Endothelial cell (in vitro differentiated cells): ENCODE measurements around the gene EFNA1. TPM values are rescaled to one million over a fixed set of nuclear protein-coding genes. Genes with fewer than 3 reads are reported as not detected.

Experiments used
- DNase-seq: peaks from one replicate; pipeline ENCODE4 v3.0.0; 2021; ENCODE audit warnings: low spot score
- H3K27ac Mint-ChIP-seq: one replicate; pipeline ENCODE4 v1.8.0; 2021; ENCODE audit warnings: mixed read lengths, inconsistent platforms; ENCODE audit not compliant: unreplicated experiment
- H3K27me3 Mint-ChIP-seq: one replicate; pipeline ENCODE4 v1.8.0; 2021; ENCODE audit warnings: mild to moderate bottlenecking, moderate library complexity, mixed read lengths, inconsistent platforms; ENCODE audit not compliant: unreplicated experiment
- H3K36me3 Mint-ChIP-seq: one replicate; pipeline ENCODE4 v1.8.0; 2021; ENCODE audit warnings: mild to moderate bottlenecking, low read depth, mixed read lengths, inconsistent platforms; ENCODE audit not compliant: unreplicated experiment
- H3K4me1 Mint-ChIP-seq: one replicate; pipeline ENCODE4 v1.8.0; 2021; ENCODE audit warnings: mild to moderate bottlenecking, mixed read lengths, inconsistent platforms; ENCODE audit not compliant: unreplicated experiment
- H3K4me3 Mint-ChIP-seq: one replicate; pipeline ENCODE4 v1.8.0; 2021; ENCODE audit warnings: mild to moderate bottlenecking, mixed read lengths, inconsistent platforms; ENCODE audit not compliant: unreplicated experiment
- H3K9me3 Mint-ChIP-seq: one replicate; pipeline ENCODE4 v1.8.0; 2021; ENCODE audit warnings: mixed read lengths, inconsistent platforms; ENCODE audit not compliant: unreplicated experiment
- CTCF ChIP-seq: fragments of 200-600 bp; sonication (generic); IDR thresholded peaks from one replicate; pipeline ENCODE4 v1.5.0; 2021; ENCODE audit warnings: antibody characterized with exemption; ENCODE audit not compliant: unreplicated experiment
- total RNA-seq: library from RNA; stranded (reverse); fragmentation: NEBNext Ultra II Directional; extraction: Animal tissue kit (Norgen Biotek cat#: 25700); gene quantifications from one replicate; pipeline ENCODE4 v1.2.1, GENCODE V29; 2021; ENCODE audit not compliant: unreplicated experiment

Gene EFNA1
- total RNA-seq, 1 donor from 2014 or later: 413 TPM

- peaks cover 21% of the 10 kb centered on the region for H3K36me3 Mint-ChIP-seq
- peaks cover 10% of the 10 kb centered on the region for H3K4me1 Mint-ChIP-seq
- H3K4me3 Mint-ChIP-seq: peak overlapping the region; percentile 63
- DNase-seq: no peak
- H3K27ac Mint-ChIP-seq: no peak overlapping the region
- H3K27me3 Mint-ChIP-seq: peaks cover 4% of the 10 kb centered on the region
- no peak for TF ChIP-seq CTCF
- H3K9me3 Mint-ChIP-seq: no peaks in the 10 kb centered on the region
Observed at GRCh38 chr1:155179112-155180031, 51.7 kb downstream of the EFNA1 start.

- H3K27me3 Mint-ChIP-seq: peaks cover 4% of the 10 kb centered on the region
- no peak for TF ChIP-seq CTCF
- no peak overlapping the region for H3K27ac Mint-ChIP-seq
- H3K36me3 Mint-ChIP-seq: peaks cover 18% of the 10 kb centered on the region
- H3K9me3 Mint-ChIP-seq: no peaks in the 10 kb centered on the region
- H3K4me3 Mint-ChIP-seq: no peak overlapping the region
- DNase-seq: no peak
- H3K4me1 Mint-ChIP-seq: peaks cover 3% of the 10 kb centered on the region
Observed at GRCh38 chr1:155181371-155182051, 53.8 kb downstream of the EFNA1 start.

GRCh38 chr1:155182052-155182550 is 54.4 kb downstream of the EFNA1 start:
- Mint-ChIP-seq H3K27me3 (peaks cover 3% of the 10 kb centered on the region), H3K4me1 (no peaks in the 10 kb centered on the region), H3K9me3 (no peaks in the 10 kb centered on the region), H3K27ac (no peak overlapping the region), H3K36me3 (peaks cover 15% of the 10 kb centered on the region), H3K4me3 (no peak overlapping the region)
- TF ChIP-seq CTCF: no peak
- DNase-seq: no peak

GRCh38 chr1:155183775-155184221 is 56.1 kb downstream of the EFNA1 start:
- no peak for TF ChIP-seq CTCF

More at GRCh38 chr1:155183775-155184221, 56.1 kb downstream of the EFNA1 start:
- Mint-ChIP-seq H3K27me3 (peaks cover 11% of the 10 kb centered on the region), H3K36me3 (peaks cover 19% of the 10 kb centered on the region), H3K4me1 (no peaks in the 10 kb centered on the region), H3K9me3 (no peaks in the 10 kb centered on the region), H3K27ac (no peak overlapping the region), H3K4me3 (peak overlapping the region; percentile 19)
- DNase-seq: no peak
